HUES64 (cell line): Measurements from ENCODE around the gene KNL1. TPM values are rescaled to one million over a fixed set of nuclear protein-coding genes. Genes with fewer than 3 reads are reported as not detected.

Experiments used
- H3K27ac ChIP-seq: 2 replicates; pipeline ENCODE4 v1.7.0; 2013; ENCODE audit warnings: low read depth, low read length, inconsistent platforms
- H3K27me3 ChIP-seq: 2 replicates; pipeline ENCODE4 v1.6.1; 2013; ENCODE audit warnings: mild to moderate bottlenecking, low read length; ENCODE audit not compliant: insufficient read depth
- H3K36me3 ChIP-seq: 2 replicates; pipeline ENCODE4 v1.6.1; 2013; ENCODE audit warnings: mild to moderate bottlenecking, low read length; ENCODE audit not compliant: insufficient read depth
- H3K4me1 ChIP-seq: 2 replicates; pipeline ENCODE4 v1.6.1; 2013; ENCODE audit warnings: mild to moderate bottlenecking, low read length, moderate library complexity; ENCODE audit not compliant: insufficient read depth
- H3K4me3 ChIP-seq: 2 replicates; pipeline ENCODE4 v1.5.1; 2013; ENCODE audit warnings: mild to moderate bottlenecking, low read length, moderate library complexity
- H3K9ac ChIP-seq: 2 replicates; pipeline ENCODE4 v1.6.1; 2013; ENCODE audit warnings: mild to moderate bottlenecking, low read depth, low read length
- H3K9me3 ChIP-seq: 2 replicates; pipeline ENCODE4 v1.6.1; 2013; ENCODE audit warnings: low read depth, low read length; ENCODE audit not compliant: insufficient read depth
- WGBS: fragments of 150-250, 120-280 bp; methylation state at CpG from one replicate; pipeline ENCODE4 v1.1.7; 2013; ENCODE audit warnings: missing lambda C conversion rate; 5-methylcytosine and 5-hydroxymethylcytosine counted together
- polyA plus RNA-seq, 2 experiments: library from polyadenylated mRNA; stranded (reverse); fragments of 50-300 nt; gene quantifications; one replicate each; pipeline ENCODE4 v1.2.3, GENCODE V29; 2013

Gene KNL1
- polyA plus RNA-seq (2013, experiment 1 of 2): 14.1 TPM
- polyA plus RNA-seq (2013, experiment 2 of 2): 18.4 TPM

DNA sequence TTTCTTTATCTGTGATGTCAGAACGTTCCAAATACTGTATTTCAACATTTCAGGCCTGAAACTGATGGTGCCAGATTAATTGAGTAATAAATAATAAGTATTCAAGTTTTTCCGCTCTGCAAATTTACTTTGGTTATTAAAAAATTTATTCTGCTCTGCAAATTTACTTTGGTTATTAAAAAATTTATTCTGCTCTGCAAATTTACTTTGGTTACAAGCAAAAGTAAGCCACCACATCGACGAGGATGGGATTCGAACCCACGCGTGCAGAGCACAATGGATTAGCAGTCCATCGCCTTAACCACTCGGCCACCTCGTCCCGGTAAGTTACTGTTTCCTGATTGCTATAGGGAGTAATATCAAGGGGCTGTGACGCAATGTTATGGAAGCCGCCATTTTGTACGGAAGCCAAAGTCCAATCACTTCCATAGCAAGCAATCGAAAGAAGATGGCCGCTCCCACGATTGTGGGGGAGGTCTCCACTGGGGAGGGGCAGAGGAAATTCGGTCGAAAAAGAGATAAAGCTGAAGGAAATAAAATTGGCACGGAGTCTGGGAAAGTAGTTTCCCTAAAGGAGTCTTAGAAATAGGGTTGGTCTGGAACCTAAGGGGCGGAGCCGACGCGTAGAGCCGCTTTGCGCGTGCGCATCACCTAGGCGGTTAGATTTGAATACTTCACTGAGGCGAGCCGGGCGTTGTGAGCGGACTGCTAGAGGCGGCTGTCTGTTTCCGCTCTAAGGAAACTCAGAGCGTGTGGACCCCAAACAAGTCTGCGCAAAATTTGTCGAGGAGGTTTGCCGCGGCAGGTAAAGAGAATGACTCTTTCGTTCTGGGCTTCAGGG is at the start of gene KNL1:
TSS of gene KNL1 (plus strand) at position 662 of the 841 bp plus-strand sequence. CDS start 8,683 bp downstream, outside the sequence.
- H3K9me3 ChIP-seq: no peaks in the 10 kb centered on the region
- H3K27me3 ChIP-seq: no peaks in the 10 kb centered on the region; the same call in 1 of the 2 replicates
- peak within 1 kb of the TSS; percentile 89 for H3K9ac ChIP-seq
- no peaks in the 10 kb centered on the region for H3K36me3 ChIP-seq
- H3K4me3 ChIP-seq: peak within 1 kb of the TSS; percentile 71
- H3K27ac ChIP-seq: peak within 1 kb of the TSS; percentile 83
- WGBS: under 1% methylated on average over 39 of the region's 41 CpGs
- peaks cover 6% of the 10 kb centered on the region for H3K4me1 ChIP-seq

DNA sequence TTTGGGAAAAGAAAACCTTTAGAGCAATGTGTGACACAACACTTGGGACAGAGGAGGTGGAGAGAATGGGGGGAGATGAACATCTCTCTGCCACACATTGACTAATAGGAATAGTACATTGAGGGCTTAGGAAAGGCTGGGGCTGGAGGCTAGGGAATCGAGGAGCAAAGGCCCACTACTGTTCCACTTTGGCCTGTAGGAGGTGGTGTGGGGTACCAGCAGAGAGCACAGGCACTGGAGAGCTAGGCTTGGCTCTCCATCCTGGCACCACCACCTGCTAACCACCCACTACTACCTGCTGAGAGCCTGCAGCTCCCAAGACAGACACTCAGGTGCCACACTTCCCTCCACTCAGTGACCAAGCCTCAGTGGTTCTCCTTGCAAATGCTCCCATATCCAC is 48.6 kb upstream of the KNL1 start:
- H3K4me1 ChIP-seq: no peaks in the 10 kb centered on the region
- WGBS: 83% methylated on average over 1 of the region's 1 CpG
- no peak overlapping the region for H3K27ac ChIP-seq
- H3K9ac ChIP-seq: no peak overlapping the region
- no peak overlapping the region for H3K4me3 ChIP-seq
- H3K36me3 ChIP-seq: no peaks in the 10 kb centered on the region
- no peaks in the 10 kb centered on the region for H3K27me3 ChIP-seq
- no peaks in the 10 kb centered on the region for H3K9me3 ChIP-seq

- Histone ChIP-seq H3K9ac (no peak overlapping the region), H3K27ac (no peak overlapping the region), H3K36me3 (0 out of 2 replicates have a peak, but pooled peaks cover 4% of the 10 kb centered on the region), H3K27me3 (no peaks in the 10 kb centered on the region), H3K9me3 (no peaks in the 10 kb centered on the region), H3K4me3 (no peak overlapping the region), H3K4me1 (peaks cover 2% of the 10 kb centered on the region)
- WGBS: 80% methylated on average over 2 of the region's 2 CpGs
These were observed 45.4 kb upstream of the KNL1 start for GRCh38 chr15:40548610-40549009.

DNA sequence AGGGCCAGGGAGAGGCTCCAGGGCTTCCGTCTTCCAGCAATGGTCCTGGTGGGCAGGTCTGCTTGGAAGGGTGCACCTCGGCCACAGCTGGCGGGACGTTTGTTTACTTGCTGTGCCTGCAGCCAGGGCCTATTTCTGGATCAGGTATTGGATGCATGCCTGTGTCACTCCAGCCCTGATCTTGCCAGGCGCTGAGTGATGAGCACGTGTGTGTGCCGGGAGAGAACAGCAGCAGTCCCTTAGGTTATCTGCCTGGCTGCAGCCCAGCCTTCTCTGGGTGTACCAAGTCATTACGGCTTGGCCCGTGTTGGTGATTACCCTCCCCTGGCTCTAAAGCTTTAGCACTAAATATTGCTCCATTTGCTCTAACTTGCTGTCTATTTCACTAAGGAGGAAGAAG is 44.2 kb upstream of the KNL1 start:
- H3K27me3 ChIP-seq: no peaks in the 10 kb centered on the region
- no peak overlapping the region for H3K9ac ChIP-seq
- 86% methylated on average over 9 of the region's 9 CpGs for WGBS
- H3K4me1 ChIP-seq: peaks cover 15% of the 10 kb centered on the region
- no peak overlapping the region for H3K27ac ChIP-seq
- no peak overlapping the region for H3K4me3 ChIP-seq
- H3K36me3 ChIP-seq: 0 out of 2 replicates have a peak, but pooled peaks cover 4% of the 10 kb centered on the region
- no peaks in the 10 kb centered on the region for H3K9me3 ChIP-seq

- WGBS: 94% methylated on average over 5 of the region's 6 CpGs
- H3K9ac ChIP-seq: no peak overlapping the region
These were observed 43.6 kb upstream of the KNL1 start for GRCh38 chr15:40550341-40551037.

GRCh38 chr15:40554161-40554525 is 39.9 kb upstream of the KNL1 start:
- no peaks in the 10 kb centered on the region for H3K27me3 ChIP-seq
- H3K9ac ChIP-seq: no peak overlapping the region
- 17% methylated on average over 4 of the region's 4 CpGs for WGBS
- H3K4me3 ChIP-seq: no peak overlapping the region
- H3K4me1 ChIP-seq: peaks cover 23% of the 10 kb centered on the region
- no peaks in the 10 kb centered on the region for H3K9me3 ChIP-seq
- peaks cover 14% of the 10 kb centered on the region; the same call in 1 of the 2 replicates for H3K36me3 ChIP-seq
- H3K27ac ChIP-seq: peak overlapping the region; percentile 71; the same call in 1 of the 2 replicates

More at GRCh38 chr15:40550341-40551037, 43.6 kb upstream of the KNL1 start:
- Histone ChIP-seq H3K4me1 (peaks cover 21% of the 10 kb centered on the region), H3K27me3 (no peaks in the 10 kb centered on the region), H3K27ac (no peak overlapping the region), H3K9me3 (no peaks in the 10 kb centered on the region), H3K4me3 (no peak overlapping the region), H3K36me3 (0 out of 2 replicates have a peak, but pooled peaks cover 4% of the 10 kb centered on the region)

DNA sequence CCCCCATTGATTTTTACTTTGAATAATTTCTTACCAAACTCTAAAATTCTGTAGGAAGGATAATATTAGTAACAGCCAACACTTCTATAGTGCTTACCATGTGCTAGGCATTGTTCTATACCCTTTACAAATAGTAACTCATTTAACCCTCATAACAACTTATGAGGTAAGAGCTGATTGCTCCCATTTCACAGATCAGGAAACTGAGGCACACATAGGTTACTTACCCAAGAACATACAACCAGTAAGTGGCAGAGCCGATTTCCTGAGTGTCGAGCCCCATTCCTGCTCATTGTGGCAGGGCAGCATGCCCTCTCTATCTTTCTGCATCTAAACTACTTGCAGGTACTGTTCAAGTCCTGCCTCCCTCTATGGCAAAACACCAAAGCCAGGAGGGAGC is 38.2 kb upstream of the KNL1 start:
- 93% methylated on average over 2 of the region's 2 CpGs for WGBS
- Histone ChIP-seq H3K27ac (no peak overlapping the region), H3K4me1 (peaks cover 23% of the 10 kb centered on the region), H3K27me3 (no peaks in the 10 kb centered on the region), H3K4me3 (no peak overlapping the region), H3K36me3 (peaks cover 14% of the 10 kb centered on the region; the same call in 1 of the 2 replicates), H3K9ac (no peak overlapping the region), H3K9me3 (no peaks in the 10 kb centered on the region)

GRCh38 chr15:40558952-40559742 is 34.9 kb upstream of the KNL1 start:
- H3K36me3 ChIP-seq: peaks cover 15% of the 10 kb centered on the region; the same call in 1 of the 2 replicates
- H3K4me3 ChIP-seq: no peak overlapping the region
- H3K9me3 ChIP-seq: no peaks in the 10 kb centered on the region
- no peak overlapping the region for H3K27ac ChIP-seq
- 95% methylated on average over 6 of the region's 6 CpGs for WGBS
- H3K4me1 ChIP-seq: peaks cover 15% of the 10 kb centered on the region
- no peak overlapping the region for H3K9ac ChIP-seq
- no peaks in the 10 kb centered on the region for H3K27me3 ChIP-seq

- WGBS: 95% methylated on average over 2 of the region's 2 CpGs
- 0 out of 2 replicates have a peak, but pooled peaks cover 6% of the 10 kb centered on the region for H3K36me3 ChIP-seq
- no peaks in the 10 kb centered on the region for H3K27me3 ChIP-seq
- H3K4me3 ChIP-seq: no peak overlapping the region
- H3K9me3 ChIP-seq: no peaks in the 10 kb centered on the region
- H3K9ac ChIP-seq: no peak overlapping the region
- H3K27ac ChIP-seq: no peak overlapping the region
- peaks cover 3% of the 10 kb centered on the region; the same call in 1 of the 2 replicates for H3K4me1 ChIP-seq
These were observed 31.4 kb upstream of the KNL1 start for GRCh38 chr15:40562691-40563090.

GRCh38 chr15:40563426-40563825 is 30.6 kb upstream of the KNL1 start:
- Histone ChIP-seq H3K4me1 (peaks cover 3% of the 10 kb centered on the region; the same call in 1 of the 2 replicates), H3K9me3 (no peaks in the 10 kb centered on the region), H3K27ac (no peak overlapping the region), H3K9ac (no peak overlapping the region), H3K27me3 (no peaks in the 10 kb centered on the region), H3K4me3 (no peak overlapping the region), H3K36me3 (0 out of 2 replicates have a peak, but pooled peaks cover 6% of the 10 kb centered on the region)
